MCF 10A (cell line): Measurements from ENCODE around the gene PTPRN2. TPM values are rescaled to one million over a fixed set of nuclear protein-coding genes. Genes with fewer than 3 reads are reported as not detected.

ENCODE experiments used
- BruUV-seq: library from RNA; stranded (reverse); fragments of 400-500 nt; replicated peaks from 2 replicates; lab custom pipeline; 2021; lab: Mats Ljungman, UMichigan
- CTCF ChIA-PET: fragments of 300-600 bp; sonication (Branson Sonifier 250); formaldehyde crosslinking; extraction: SDS; loops from one replicate; lab custom pipeline; 2021; ENCODE audit warnings: antibody characterized with exemption, inconsistent platforms; lab: Yijun Ruan, JAX
- POLR2A ChIA-PET: fragments of 300-600, 350-650 bp; sonication (Branson Sonifier 250); formaldehyde crosslinking; extraction: SDS; loops from one replicate; lab custom pipeline; 2020; ENCODE audit warnings: antibody characterized with exemption, inconsistent platforms; lab: Yijun Ruan, JAX
- DNase-seq: peaks from one replicate; pipeline ENCODE4 v3.0.0-alpha.2; 2018; ENCODE audit not compliant: unreplicated experiment
- H3K27ac Mint-ChIP-seq: one replicate; pipeline ENCODE4 v1.8.0; 2022; ENCODE audit warnings: mild to moderate bottlenecking, low read depth, mixed read lengths; ENCODE audit not compliant: unreplicated experiment
- H3K27me3 Mint-ChIP-seq: one replicate; pipeline ENCODE4 v1.8.0; 2022; ENCODE audit warnings: mixed read lengths; ENCODE audit not compliant: insufficient read depth, unreplicated experiment
- H3K36me3 Mint-ChIP-seq: one replicate; pipeline ENCODE4 v1.8.0; 2022; ENCODE audit warnings: mild to moderate bottlenecking, moderate library complexity, mixed read lengths; ENCODE audit not compliant: insufficient read depth, unreplicated experiment
- H3K4me1 Mint-ChIP-seq: one replicate; pipeline ENCODE4 v1.8.0; 2022; ENCODE audit warnings: mixed read lengths; ENCODE audit not compliant: insufficient read depth, unreplicated experiment
- H3K4me3 Mint-ChIP-seq: one replicate; pipeline ENCODE4 v1.8.0; 2022; ENCODE audit warnings: mild to moderate bottlenecking, moderate library complexity, mixed read lengths; ENCODE audit not compliant: unreplicated experiment
- H3K9me3 Mint-ChIP-seq: one replicate; pipeline ENCODE4 v1.8.0; 2022; ENCODE audit warnings: mixed read lengths; ENCODE audit not compliant: unreplicated experiment
- CTCF ChIP-seq: fragments of 200-600 bp; IDR thresholded peaks from one replicate; pipeline ENCODE4 v1.8.0; 2022; ENCODE audit warnings: antibody characterized with exemption, mild to moderate bottlenecking; ENCODE audit not compliant: unreplicated experiment
- intact Hi-C: fragments of 100-400 bp; cut with micrococcal nuclease; formaldehyde crosslinking; loops from 2 replicates; pipeline ENCODE4 v1.14.1; 2022
- total RNA-seq: library from RNA; stranded (reverse); gene quantifications from 2 replicates; pipeline ENCODE4 v1.2.3, GENCODE V29; 2022

Gene PTPRN2
- total RNA-seq, 1 experiment from 2014 or later: 4.5 TPM

- Mint-ChIP-seq H3K4me1 (no peaks in the 10 kb centered on the region), H3K36me3 (no peaks in the 10 kb centered on the region), H3K4me3 (no peak overlapping the region), H3K27me3 (peaks cover 18% of the 10 kb centered on the region), H3K27ac (no peak overlapping the region), H3K9me3 (no peaks in the 10 kb centered on the region)
- ChIA-PET CTCF (no interaction called here), POLR2A (no interaction called here)
- BruUV-seq: no TSS peak
- TF ChIP-seq CTCF: no peak
- intact Hi-C loops: no loop called here
- no peak for DNase-seq
These were observed 1065.4 kb downstream of the PTPRN2 start for GRCh38 chr7:157522189-157522588.

- H3K4me3 Mint-ChIP-seq: no peak overlapping the region
- no peak for DNase-seq
- ChIA-PET POLR2A (no interaction called here), CTCF (interaction anchor here (0.7 kb wide), 1 partner anchor 10 kb away, joined by 3 read pairs; no protein-coding TSS in a partner anchor)
- H3K9me3 Mint-ChIP-seq: no peaks in the 10 kb centered on the region
- H3K27me3 Mint-ChIP-seq: peaks cover 18% of the 10 kb centered on the region
- no peaks in the 10 kb centered on the region for H3K36me3 Mint-ChIP-seq
- no TSS peak for BruUV-seq
- intact Hi-C loops: no loop called here
- no peak for TF ChIP-seq CTCF
- H3K27ac Mint-ChIP-seq: no peak overlapping the region
- no peaks in the 10 kb centered on the region for H3K4me1 Mint-ChIP-seq
These were observed 1065.9 kb downstream of the PTPRN2 start for GRCh38 chr7:157521752-157522151.

GRCh38 chr7:157521061-157521731 lies 1066.4 kb downstream of the PTPRN2 start:
- Mint-ChIP-seq H3K27me3 (peaks cover 18% of the 10 kb centered on the region), H3K4me1 (no peaks in the 10 kb centered on the region), H3K4me3 (no peak overlapping the region), H3K36me3 (no peaks in the 10 kb centered on the region), H3K9me3 (no peaks in the 10 kb centered on the region), H3K27ac (no peak overlapping the region)
- TF ChIP-seq CTCF: no peak
- no TSS peak for BruUV-seq
- intact Hi-C loops: no loop called here
- ChIA-PET CTCF (interaction anchor here (0.7 kb wide), 1 partner anchor 10 kb away, joined by 3 read pairs; no protein-coding TSS in a partner anchor), POLR2A (no interaction called here)
- DNase-seq: no peak

GRCh38 chr7:157520249-157520648 lies 1067.4 kb downstream of the PTPRN2 start:
- BruUV-seq: no TSS peak
- TF ChIP-seq CTCF: no peak

More at GRCh38 chr7:157520249-157520648, 1067.4 kb downstream of the PTPRN2 start:
- intact Hi-C loops: no loop called here
- no peak overlapping the region for H3K27ac Mint-ChIP-seq
- peaks cover 12% of the 10 kb centered on the region for H3K27me3 Mint-ChIP-seq
- H3K4me1 Mint-ChIP-seq: no peaks in the 10 kb centered on the region
- no peak for DNase-seq
- ChIA-PET CTCF (no interaction called here), POLR2A (no interaction called here)
- H3K36me3 Mint-ChIP-seq: no peaks in the 10 kb centered on the region
- H3K9me3 Mint-ChIP-seq: no peaks in the 10 kb centered on the region
- H3K4me3 Mint-ChIP-seq: no peak overlapping the region
